HEK293 (cell line): ENCODE data around the gene ZNF69.

Experiments
- CTCF ChIA-PET: fragments of 350-600 bp; formaldehyde crosslinking; extraction: SDS; loops from one replicate; lab custom pipeline; 2021; ENCODE audit warnings: antibody characterized with exemption; lab: Yijun Ruan, JAX
- POLR2A ChIA-PET: fragments of 300-600 bp; formaldehyde crosslinking; extraction: SDS; loops from one replicate; lab custom pipeline; 2020; ENCODE audit warnings: antibody characterized with exemption, inconsistent platforms; lab: Yijun Ruan, JAX
- H3K27ac ChIP-seq: fragments of 200-500 bp; sonication (Bioruptor generic); 2 replicates; pipeline ENCODE4 v1.5.1; 2014; ENCODE audit warnings: low read depth, low read length, control low read depth, inconsistent platforms; ENCODE audit errors: extremely low read depth
- H3K36me3 ChIP-seq, 2 experiments: fragments of 200-500 bp in 1 of 2; sonication (Bioruptor generic) in 1 of 2; 1 replicate in 1 of 2; 2 replicates in 1 of 2; pipeline ENCODE4 v1.5.1; 2014 to 2017; ENCODE audit warnings: inconsistent platforms in 2 of 2, low read length in 2 of 2; ENCODE audit not compliant: control insufficient read depth in 2 of 2, insufficient read depth in 1 of 2
- H3K4me1 ChIP-seq: fragments of 200-500 bp; sonication (Bioruptor generic); 2 replicates; pipeline ENCODE4 v1.5.1; 2014; ENCODE audit warnings: mild to moderate bottlenecking, low read length, inconsistent platforms; ENCODE audit not compliant: control insufficient read depth, insufficient read depth
- H3K4me3 ChIP-seq: 2 replicates; pipeline ENCODE4 v1.5.1; 2011; ENCODE audit warnings: low read depth, mild to moderate bottlenecking, control low read depth, low read length, moderate library complexity
- H3K9me3 ChIP-seq: fragments of 200-500 bp; sonication (Bioruptor generic); 2 replicates; pipeline ENCODE4 v1.5.1; 2014; ENCODE audit warnings: low read depth, low read length, inconsistent platforms; ENCODE audit not compliant: control insufficient read depth, insufficient read depth
- BCL11A ChIP-seq: fragments of 450-650 bp; formaldehyde crosslinking; IDR thresholded peaks from 2 replicates; pipeline ENCODE4 v1.5.1; 2016; ENCODE audit warnings: low read depth, missing biosample characterization, missing genetic modification characterization
- HIC1 ChIP-seq: fragments of 450-650 bp; formaldehyde crosslinking; IDR thresholded peaks from 2 replicates; pipeline ENCODE4 v1.5.1; 2016; ENCODE audit warnings: missing biosample characterization, missing genetic modification characterization
- ZBTB7A ChIP-seq: fragments of 450-650 bp; formaldehyde crosslinking; IDR thresholded peaks from 2 replicates; pipeline ENCODE4 v1.5.1; 2016; ENCODE audit warnings: low read depth, missing biosample characterization, missing genetic modification characterization
- ZBTB8A ChIP-seq: fragments of 450-650 bp; formaldehyde crosslinking; IDR thresholded peaks from 2 replicates; pipeline ENCODE4 v1.5.1; 2016; ENCODE audit warnings: missing biosample characterization, missing genetic modification characterization
- ZNF2 ChIP-seq: fragments of 450-650 bp; formaldehyde crosslinking; IDR thresholded peaks from 2 replicates; pipeline ENCODE4 v1.5.1; 2016; ENCODE audit warnings: missing biosample characterization, missing genetic modification characterization
- ZNF311 ChIP-seq: fragments of 450-650 bp; formaldehyde crosslinking; IDR thresholded peaks from 2 replicates; pipeline ENCODE4 v1.5.1; 2017; ENCODE audit warnings: missing biosample characterization, missing genetic modification characterization, borderline replicate concordance
- ZNF404 ChIP-seq: fragments of 450-650 bp; formaldehyde crosslinking; IDR thresholded peaks from 2 replicates; pipeline ENCODE4 v1.5.1; 2017; ENCODE audit warnings: missing biosample characterization, missing genetic modification characterization
- ZNF518A ChIP-seq: fragments of 450-650 bp; formaldehyde crosslinking; conservative IDR thresholded peaks from 2 replicates; pipeline ENCODE4 v1.5.1; 2016; ENCODE audit warnings: low read depth, missing biosample characterization, missing genetic modification characterization
- ZNF544 ChIP-seq: fragments of 450-650 bp; formaldehyde crosslinking; IDR thresholded peaks from 2 replicates; pipeline ENCODE4 v1.5.0; 2017; ENCODE audit warnings: missing biosample characterization, missing genetic modification characterization
- ZNF555 ChIP-seq: fragments of 450-650 bp; formaldehyde crosslinking; conservative IDR thresholded peaks from 2 replicates; pipeline ENCODE4 v1.5.1; 2017; ENCODE audit warnings: missing biosample characterization, mild to moderate bottlenecking, missing genetic modification characterization, inconsistent platforms
- ZNF561 ChIP-seq: fragments of 450-650 bp; IDR thresholded peaks from 2 replicates; pipeline ENCODE4 v1.5.1; 2018; ENCODE audit warnings: missing biosample characterization, missing genetic modification characterization, borderline replicate concordance
- ZNF580 ChIP-seq: fragments of 450-650 bp; formaldehyde crosslinking; IDR thresholded peaks from 2 replicates; pipeline ENCODE4 v1.5.1; 2016; ENCODE audit warnings: missing biosample characterization, missing genetic modification characterization
- ZNF624 ChIP-seq: fragments of 450-650 bp; formaldehyde crosslinking; IDR thresholded peaks from 2 replicates; pipeline ENCODE4 v1.5.1; 2017; ENCODE audit warnings: missing biosample characterization, missing genetic modification characterization
- ZNF626 ChIP-seq: fragments of 450-650 bp; sonication (Bioruptor Pico); formaldehyde crosslinking; IDR thresholded peaks from 2 replicates; pipeline ENCODE4 v1.5.1; 2018; ENCODE audit warnings: missing biosample characterization, missing genetic modification characterization, inconsistent platforms
- ZNF639 ChIP-seq: fragments of 450-650 bp; formaldehyde crosslinking; IDR thresholded peaks from 2 replicates; pipeline ENCODE4 v1.5.1; 2016; ENCODE audit warnings: missing biosample characterization, missing genetic modification characterization
- ZNF677 ChIP-seq: fragments of 450-650 bp; IDR thresholded peaks from 2 replicates; pipeline ENCODE4 v1.5.0; 2018; ENCODE audit warnings: missing biosample characterization, mild to moderate bottlenecking, missing genetic modification characterization, moderate library complexity
- ZNF707 ChIP-seq: fragments of 450-650 bp; formaldehyde crosslinking; IDR thresholded peaks from 2 replicates; pipeline ENCODE4 v1.5.1; 2016; ENCODE audit warnings: missing biosample characterization, missing genetic modification characterization
- ZSCAN18 ChIP-seq: fragments of 450-650 bp; formaldehyde crosslinking; IDR thresholded peaks from 2 replicates; pipeline ENCODE4 v1.5.1; 2016; ENCODE audit warnings: missing biosample characterization, missing genetic modification characterization
- ZXDB ChIP-seq: fragments of 450-650 bp; formaldehyde crosslinking; IDR thresholded peaks from 2 replicates; pipeline ENCODE4 v1.5.1; 2016; ENCODE audit warnings: missing biosample characterization, missing genetic modification characterization

The ZNF69 gene

GRCh38 chr19:11873762-11874161, 13.8 kb upstream of the ZNF69 start:
- CTCF ChIA-PET = interaction anchor here (0.6 kb wide), 2 partner anchors 14 to 475 kb away, joined by 3 to 5 read pairs; no protein-coding TSS in a partner anchor
- TF ChIP-seq ZNF624 (tag by site-specific recombination) = no peak
- TF ChIP-seq ZXDB (tag by site-specific recombination) = no peak
- TF ChIP-seq ZNF561 = no peak
- no peak for TF ChIP-seq ZNF404
- no peak for TF ChIP-seq ZNF311 (tag by site-specific recombination)
- TF ChIP-seq ZBTB7A (tag by site-specific recombination) = no peak
- TF ChIP-seq HIC1 (tag by site-specific recombination) = no peak
- no peak for TF ChIP-seq BCL11A (tag by site-specific recombination)
- TF ChIP-seq ZNF2 (tag by site-specific recombination) = no peak
- no peak for TF ChIP-seq ZNF518A (tag by site-specific recombination)
- TF ChIP-seq ZNF707 = no peak
- TF ChIP-seq ZNF544 (tag by site-specific recombination) = no peak
- TF ChIP-seq ZNF677 (tag by site-specific recombination) = no peak
- TF ChIP-seq ZSCAN18 (tag by site-specific recombination) = no peak
- TF ChIP-seq ZNF580 (tag by site-specific recombination) = no peak
- no peak for TF ChIP-seq ZNF555
- no peak for TF ChIP-seq ZNF626
- no peak for TF ChIP-seq ZBTB8A
- TF ChIP-seq ZNF639 (tag by site-specific recombination) = no peak
- H3K27ac ChIP-seq = no peak overlapping the region
- H3K36me3 ChIP-seq = no peaks in the 10 kb centered on the region
- H3K4me3 ChIP-seq = no peak overlapping the region
- POLR2A ChIA-PET = no interaction called here
- no peaks in the 10 kb centered on the region for H3K9me3 ChIP-seq
- no peaks in the 10 kb centered on the region for H3K4me1 ChIP-seq
